GM18519 (cell line): ENCODE results near the gene RNF220.

ENCODE experiments used
- ATAC-seq: cut with Tn5 transposase; IDR thresholded peaks from one replicate; pipeline ENCODE4 v1.9.1; 2021; ENCODE audit warnings: mild to moderate bottlenecking, moderate library complexity; ENCODE audit not compliant: unreplicated experiment, low FRiP score

The RNF220 gene

DNA sequence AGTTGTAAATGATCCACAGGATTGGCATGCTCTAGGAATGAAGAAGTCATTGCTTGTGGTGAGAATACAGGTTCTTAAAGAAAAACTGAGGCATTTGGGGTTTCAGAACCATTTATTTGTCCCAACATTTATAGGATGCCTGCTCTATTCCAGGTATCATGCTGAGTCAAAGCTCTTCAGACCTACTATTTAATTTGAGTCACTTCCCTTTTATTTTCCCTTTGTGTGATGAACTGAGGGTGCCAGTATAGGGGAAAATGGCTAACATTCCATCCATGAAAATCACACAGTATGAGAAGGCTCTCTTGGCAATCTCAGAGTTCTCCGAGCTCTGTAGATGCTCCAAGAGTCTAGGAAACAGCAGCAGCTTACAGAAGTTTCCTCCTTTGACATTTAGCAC is 110.4 kb downstream of the RNF220 start:
- no peak for ATAC-seq

DNA sequence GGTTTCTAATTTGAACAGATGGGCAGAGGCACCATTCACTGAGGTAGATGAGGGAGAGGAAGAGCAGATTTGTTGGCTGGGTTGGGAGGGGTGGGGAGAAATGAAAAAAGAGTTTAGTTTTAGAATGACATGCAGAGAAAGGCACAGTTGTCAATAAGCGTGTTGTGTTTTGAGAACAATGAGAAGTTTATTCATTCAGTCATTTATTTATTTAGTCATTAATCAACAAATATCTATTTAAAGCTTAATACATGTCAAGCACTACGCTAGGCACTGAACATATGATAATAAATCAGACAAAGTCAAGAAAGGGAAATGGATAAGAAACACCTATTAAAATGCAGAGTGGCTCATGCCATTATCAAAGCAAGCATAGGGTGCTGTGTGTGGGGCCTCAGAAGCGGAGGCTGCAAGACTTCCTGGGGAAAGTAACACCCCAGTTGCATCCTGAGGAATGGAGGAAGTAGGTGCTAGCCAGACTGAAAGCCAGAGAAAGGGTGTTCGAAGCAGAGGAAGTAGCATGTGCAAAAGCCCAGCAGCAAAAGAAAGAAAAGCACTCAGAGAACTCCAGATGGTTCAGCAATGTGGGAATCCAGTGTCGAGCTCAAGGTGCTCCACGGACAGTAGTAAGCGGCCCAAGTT is 114.1 kb downstream of the RNF220 start:
- no peak for ATAC-seq

DNA sequence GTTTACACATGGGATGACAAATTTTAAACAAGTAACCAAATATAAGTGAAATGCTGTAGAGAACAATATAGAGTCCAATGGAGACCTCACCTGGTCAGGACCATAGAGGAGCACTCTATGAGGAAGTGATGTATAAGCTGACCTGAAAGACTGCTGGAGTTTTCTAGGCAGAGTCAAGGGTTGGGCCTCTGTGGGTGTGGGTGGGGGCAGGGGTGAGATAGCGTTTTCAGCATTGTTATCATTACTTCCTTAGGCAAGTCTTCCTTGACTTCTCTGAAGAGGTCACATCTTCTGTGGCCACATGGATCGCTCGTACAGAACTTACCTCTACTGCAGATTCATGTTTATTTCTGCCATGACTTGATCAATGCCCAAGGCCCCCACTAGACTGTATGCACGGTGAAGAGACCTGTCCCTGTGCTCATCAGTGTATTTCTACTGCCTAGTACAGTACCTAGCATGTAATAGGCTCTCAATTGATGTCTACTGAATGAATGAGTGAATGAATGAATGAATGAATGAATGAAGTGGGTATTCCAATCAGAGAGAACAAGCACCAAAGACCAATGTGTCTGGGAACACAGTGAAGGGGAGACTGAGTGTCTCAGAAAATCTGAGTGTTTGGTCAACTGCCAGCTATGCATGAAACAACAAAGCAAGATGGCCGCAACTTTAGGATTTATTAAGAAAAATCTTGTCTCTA is 116.5 kb downstream of the RNF220 start:
- ATAC-seq: no peak

DNA sequence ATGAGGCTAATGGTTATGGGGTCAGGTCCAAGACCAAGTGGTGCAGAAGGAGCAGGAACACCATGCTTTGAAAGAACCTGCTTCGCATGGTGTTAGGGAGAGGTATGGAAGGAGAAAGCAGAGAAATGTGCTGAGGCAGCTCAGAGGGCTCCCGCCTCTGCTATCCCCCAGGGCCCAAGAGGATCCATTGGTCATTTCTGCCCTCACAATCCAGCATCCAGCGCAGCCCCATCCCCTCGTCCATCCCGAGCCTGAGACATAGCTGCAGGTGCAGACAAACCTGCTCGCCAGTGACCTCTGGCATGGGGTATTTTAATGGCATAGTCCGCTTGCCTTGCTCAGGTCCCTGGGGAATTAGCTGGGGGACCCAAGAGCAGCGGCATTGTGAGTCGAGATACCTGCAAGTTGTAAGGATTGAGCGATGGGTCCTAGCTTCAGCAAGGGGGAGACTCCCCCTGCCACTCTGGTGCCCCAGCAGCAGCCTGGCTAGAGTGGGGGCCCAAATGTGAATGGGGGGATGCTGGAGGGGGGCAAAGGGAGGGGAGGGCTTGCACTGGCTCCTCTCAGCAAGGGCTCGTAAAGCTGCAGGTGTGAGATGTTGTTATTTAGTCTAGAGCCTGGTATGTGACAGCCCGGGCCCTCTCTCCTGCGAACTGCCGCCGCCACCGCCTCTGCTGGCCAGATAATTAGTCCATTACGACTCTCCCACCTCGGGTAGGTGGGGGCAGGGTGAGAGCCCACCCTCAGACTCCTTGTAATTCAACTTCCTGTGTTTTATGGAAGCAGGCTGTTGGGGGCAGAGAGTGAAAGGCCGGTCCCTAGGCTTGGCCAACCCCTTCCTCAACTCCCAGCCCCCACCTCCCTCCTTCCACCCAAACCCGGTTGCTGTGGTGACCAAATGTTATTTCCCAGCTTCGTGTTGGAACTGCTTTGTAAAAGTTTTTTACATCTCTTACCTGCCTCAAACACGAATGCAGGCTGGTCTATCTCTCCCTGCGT is 118.8 kb downstream of the RNF220 start:
- ATAC-seq: no peak

DNA sequence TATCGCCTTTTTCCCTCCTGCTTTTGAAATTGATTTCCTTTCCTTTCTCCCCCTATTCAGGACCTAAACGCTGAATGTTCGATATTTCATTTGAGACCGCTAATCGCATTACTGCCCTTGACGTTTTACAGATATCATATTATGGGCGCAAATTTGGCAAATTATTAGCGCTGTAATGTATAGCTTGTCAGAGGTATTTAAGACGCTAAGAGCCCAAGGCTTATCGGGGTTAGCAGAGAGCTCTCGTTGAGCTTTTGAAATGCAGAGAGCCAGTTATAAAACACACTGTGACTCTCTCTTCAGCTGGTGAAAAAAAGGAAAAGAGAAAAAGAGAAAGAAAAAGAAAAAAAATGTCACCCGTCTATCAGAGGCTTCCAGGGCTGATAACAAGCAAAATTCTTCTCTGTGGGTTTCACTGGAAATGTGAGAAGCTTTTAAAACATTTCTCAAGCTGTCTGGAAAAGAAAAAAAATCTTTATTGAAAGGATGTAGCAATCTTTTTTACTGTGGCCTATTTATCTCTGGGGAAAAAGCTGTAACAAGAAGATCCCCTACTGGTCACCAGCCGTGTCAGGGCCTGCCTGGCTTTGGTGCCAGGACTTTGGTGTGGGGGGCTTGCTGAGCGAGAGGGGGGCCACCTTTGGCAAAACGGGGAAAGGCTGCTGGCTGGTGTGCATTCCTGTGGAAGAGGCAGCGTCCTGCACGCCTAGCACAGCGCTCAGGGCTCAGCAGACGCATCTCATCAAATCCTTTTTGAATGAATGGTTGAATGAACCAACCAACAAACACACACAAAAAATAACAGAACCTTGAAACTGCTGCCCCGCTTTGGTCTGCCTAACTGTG is 119.8 kb downstream of the RNF220 start:
- no peak for ATAC-seq

DNA sequence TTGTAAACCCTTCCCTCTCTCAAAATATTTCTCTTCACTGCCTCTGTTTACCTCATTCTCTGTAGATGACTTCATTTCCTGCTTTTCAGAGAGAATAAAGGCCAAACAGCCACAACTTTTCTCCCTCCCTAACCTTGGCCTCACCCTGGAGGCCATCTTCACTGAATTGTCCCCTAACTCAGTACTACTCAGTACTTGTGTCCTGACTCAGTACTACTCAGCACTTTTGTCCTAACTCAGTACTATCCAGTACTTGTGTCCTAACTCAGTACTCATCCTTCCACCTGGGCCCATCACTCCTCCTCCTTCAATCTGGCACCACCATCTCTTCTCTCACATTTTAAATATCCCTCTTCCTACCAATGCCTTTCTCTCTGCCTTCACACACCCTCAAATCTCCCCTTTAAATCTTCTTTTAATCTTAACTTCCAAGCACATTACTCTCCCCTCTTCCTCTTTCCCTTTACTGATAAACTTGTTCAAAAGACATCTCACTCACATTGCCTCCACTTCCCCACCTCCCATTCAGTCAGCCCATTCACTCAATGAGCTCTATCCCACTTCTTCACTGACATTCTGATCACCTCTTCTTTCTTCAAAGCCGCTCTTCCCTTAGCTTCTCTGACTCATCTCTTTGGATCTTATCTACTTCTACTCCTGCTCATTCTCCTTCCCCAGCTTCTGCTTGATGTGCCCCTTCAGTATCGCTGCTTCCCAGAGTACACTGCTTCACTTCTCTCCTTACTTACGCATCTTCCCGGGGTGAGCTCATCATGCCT is 121.4 kb downstream of the RNF220 start:
- no peak for ATAC-seq

DNA sequence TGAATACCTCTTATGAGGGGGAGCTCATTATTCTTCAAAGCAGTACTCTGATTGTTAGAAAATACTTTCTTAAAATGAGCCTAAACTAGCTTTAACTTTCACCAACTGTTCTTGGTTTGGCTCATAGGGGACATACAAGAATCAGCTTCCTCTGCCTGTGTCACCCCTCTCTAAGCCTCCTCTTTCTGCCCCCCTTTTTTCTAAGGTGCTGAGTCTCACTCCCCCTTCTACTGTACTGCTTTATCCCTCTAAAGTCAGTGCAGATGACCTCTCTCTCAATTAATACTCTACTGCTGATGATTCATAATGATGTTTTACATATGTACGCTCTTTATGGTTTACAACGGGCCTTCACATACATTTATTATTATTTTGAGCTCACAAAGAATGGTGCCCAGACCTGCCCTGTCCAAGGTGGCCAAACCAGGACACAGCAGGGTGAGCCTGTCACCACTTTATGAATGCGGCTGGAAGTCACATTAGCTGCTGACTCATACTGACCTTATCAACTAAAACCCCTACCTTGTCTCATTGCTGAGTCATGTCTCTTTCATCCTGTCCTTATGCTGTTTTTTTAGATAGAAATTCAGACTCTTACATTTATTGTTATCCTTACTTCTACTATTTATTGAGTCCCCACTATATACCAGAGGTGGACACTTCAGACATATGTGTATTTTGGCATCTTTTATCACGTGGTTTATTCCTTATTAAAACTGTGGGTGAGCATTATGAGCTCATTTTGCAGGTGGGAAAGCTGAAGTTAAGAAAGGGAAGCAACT is 126.9 kb downstream of the RNF220 start:
- no peak for ATAC-seq

DNA sequence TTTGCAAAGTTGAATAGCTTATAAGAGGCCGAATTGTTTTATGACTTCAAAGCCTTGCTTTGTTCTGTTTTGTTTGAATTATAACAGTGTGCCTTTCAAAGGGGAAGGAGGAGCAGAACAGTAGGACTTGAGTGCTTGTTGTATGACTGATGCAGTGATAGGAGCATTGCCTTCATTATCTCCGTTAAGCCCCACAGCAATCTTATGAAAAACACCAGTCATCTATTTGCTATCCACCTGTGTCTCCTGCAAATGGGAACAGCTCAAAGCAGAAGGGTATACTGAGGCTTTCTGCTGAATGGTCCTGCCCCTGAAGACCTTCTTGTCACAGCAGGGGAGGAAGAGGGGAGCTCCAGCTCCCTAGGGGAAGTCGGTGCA is 127.5 kb downstream of the RNF220 start:
- no peak for ATAC-seq

DNA sequence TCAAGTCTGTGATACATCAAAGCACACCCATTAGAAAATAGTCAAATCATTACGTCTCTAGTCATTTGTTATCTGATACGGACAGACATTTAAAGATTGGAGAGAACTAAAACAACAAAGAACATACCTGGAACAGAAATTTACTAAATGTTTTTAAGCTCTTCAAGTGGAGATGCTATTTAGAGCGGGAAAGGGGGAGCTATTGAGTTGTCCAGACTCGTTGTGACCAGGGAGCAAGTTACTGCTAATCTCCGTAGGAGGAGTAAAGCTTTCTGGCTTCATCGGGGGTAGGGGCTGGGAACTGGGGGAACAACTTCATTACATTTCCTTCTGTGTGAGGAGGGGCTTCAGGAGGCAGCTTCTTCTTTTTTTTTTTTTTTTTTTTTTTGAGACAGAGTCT is 129.7 kb downstream of the RNF220 start:
- no peak for ATAC-seq

DNA sequence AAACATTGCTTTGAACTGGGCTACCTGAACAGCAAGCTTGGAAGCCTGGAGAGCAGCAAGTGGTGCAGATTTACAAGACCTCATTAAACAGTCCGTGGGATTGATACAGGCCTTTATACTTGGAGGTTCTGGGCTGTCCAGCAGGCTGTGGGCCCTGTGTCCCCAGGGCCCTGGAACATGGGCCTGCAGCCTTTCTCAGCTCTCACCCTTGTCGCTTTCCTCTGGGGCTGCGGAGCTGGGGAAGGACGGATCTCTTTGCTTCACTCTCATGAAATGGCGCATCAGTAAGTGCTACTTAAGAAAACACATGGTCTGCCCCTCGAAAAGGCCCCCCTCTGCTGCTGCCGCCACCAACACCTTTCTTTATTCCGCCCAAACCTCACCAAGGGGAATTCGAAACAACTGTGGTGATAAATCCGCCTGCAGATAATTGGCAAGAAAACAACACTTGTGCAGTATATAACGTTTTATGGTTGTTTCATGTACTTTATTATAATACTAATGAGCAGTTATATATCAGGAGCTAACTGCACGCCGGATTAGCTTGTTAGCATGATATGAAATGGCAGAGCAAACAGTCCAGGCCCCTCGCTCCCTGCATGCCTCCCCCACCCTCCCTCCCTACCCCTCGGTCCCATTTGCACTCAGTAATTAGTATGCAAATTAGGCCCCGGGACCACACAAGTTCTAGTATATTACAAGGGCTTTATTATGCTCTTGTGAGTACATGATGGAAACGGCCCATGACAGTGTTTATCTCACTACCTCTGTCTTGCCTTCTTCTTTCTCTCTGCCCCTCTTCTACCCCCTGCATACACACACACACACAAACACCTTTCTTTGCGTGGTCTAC is 131.5 kb downstream of the RNF220 start:
- no peak for ATAC-seq

DNA sequence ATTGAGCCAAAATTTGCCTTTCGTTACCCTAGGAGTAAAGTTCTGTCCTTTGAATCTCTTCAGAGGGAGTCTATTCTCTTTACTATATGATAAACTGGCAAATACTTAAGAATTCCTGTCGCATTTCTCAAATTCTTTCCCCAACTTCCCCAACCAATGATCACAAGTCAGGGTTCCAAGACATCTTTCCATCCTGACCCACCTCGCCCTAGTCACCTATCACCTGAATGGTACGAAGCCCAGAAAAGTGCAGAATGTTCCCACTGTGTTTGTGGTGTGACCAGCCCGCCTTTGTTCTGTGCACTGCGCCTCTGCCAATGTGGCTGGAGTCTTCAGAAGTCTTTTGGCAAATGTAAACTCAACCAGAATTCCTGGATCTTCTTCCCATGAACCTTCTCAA is 132.5 kb downstream of the RNF220 start:
- no peak for ATAC-seq

DNA sequence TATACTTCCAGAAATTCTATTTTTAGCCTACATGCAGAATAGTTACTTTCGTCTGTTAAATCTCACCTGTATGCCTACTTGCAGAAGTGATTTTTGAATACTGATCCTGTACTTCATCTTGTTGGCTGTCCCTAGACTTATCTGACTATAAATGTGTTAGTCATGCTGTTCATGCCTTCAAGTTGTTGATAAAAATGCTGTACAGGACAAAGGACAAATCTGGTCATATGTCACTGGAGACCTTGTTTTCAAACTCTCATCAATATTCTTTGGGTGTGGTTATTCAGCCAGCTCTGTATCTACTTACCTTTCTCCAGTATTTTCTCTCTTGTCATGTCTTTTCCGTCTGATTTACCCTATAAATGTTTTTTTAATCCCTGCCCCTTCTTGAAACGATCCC is 132.9 kb downstream of the RNF220 start:
- ATAC-seq: no peak

DNA sequence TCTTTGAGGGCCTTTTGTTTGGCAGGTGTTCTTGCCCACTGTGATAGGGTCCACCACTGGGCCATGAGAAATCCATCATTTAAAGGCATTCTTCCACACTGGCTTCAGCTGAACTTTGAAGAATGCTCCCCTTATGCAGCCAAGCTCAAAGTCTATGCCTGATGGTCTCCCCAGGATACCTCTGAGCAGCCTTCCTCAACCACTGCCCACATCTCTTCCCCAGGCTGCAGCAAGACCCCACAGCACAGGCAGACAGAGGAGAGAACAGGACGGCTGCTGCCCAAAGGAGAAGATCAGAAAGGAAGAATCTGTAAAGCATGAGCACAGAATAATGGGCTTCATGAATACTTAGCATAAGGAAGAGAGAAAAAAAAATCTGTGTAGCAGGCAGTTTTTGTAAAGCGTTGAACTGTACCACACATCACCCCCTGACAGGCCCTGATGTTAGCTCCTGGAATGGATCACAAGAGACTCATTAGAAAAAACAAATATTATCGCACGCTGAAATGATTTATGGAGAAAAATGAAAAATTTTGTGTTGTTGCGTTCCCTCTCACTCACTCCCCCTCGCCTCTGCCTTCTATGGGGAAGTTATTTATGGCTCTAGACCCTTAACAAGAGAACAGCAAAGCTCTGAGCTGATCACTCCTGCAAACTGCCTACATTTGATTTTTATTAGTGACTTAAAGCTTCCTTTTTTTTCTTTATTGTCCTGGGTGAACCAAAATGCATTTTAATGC is 135.1 kb downstream of the RNF220 start:
- ATAC-seq: no peak

DNA sequence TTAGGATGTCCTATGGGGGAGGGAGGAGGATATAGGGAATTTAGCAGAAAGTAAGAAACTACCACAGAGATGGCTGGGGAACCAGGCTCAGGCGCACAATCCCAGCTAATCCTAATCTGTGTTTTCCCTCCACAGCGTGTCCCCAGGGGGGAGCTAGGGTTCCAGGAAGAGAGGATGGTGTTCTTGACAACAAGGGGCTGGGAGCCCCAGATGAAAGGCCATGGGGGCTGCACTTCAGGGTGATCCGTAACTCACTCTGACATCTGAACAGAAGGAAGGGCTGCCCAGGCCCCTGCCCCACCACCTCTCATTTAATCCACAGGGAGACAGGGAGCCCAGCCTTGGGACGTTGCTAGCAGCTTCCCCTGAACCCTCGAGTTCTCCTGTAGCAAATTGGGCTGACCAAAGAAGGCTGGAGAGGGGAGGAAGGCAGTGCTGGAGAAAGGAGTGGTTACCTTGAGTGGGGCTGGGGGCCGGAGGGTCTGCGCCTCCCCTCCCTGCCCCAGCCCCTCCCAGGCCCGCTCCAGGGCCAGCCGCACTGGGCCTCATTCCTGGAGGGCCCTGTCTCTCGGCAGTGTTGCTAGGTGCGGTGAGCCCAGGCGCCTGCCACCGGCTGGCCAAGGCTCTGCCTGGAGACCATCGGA is 137.5 kb downstream of the RNF220 start:
- no peak for ATAC-seq

DNA sequence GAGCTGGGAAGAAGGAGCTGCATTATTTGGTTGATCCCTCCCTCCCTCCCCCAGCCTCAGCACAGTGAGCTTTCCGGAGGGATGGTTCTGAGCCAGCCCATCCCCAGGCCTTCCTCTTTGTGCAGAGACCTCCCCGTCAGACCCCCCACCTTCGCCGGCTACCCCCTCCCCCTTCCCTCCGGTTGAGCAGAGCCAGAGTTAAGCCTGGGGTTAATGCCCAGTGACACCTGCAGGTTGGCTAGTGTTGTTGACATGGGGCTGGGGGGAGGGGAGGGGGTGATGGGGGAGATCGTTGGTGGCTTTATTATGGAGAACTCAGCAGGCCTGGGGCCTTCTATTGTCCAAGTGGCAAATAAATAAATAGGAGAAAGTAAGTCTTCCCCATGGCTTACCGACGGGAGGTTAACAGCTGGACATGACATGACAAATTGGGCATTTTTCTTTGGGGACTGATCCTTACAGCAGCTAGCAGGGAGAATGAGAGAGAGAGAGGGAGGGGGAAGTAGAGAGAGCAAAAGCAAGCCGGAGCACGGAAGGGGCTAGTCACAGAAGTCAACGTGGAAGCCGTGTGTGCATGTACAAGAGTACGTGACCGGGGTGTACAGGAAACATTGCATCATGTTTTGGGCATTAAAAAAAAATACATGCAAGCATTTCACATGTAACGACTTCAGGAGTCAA is 138.1 kb downstream of the RNF220 start:
- ATAC-seq: no peak

DNA sequence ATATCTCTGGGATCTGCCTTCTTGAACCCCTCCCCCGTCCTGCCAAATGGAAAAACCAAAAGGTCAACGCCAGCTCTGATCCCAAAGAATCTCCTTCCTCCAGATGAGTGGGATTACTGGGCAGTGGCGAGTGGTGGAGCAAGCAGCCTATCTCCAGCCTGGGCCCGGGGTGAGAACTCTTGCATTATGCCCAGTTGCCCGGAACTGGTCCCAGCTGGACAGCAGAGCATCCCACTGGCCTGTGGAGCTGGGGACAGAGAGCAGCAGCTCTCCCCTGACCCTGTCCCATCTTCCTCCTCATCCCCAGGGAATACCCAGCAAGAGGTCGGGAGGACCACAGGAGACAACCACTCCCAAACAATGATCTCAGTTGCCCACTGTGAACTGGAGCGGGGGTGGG is 138.7 kb downstream of the RNF220 start:
- no peak for ATAC-seq
